Ecto neural progenitor cell (in vitro differentiated cells): Measurements from ENCODE around the gene CYP4F2.
"Not testable (repeated sequence)": the region's sequence is repeated elsewhere in the genome, so short reads cannot be mapped to it uniquely, and the experiment has no call there.

ENCODE experiments used
- DNase-seq: peaks from one replicate; pipeline ENCODE4 v3.0.0-alpha.2; 2018; ENCODE audit warnings: low spot score

Gene CYP4F2

GRCh38 chr19:15899561-15899960 lies 1.7 kb upstream of the CYP4F2 start:
- not testable (repeated sequence) for DNase-seq

GRCh38 chr19:15897026-15897737 lies 692 bp downstream of the CYP4F2 start:
- no peak for DNase-seq

GRCh38 chr19:15895876-15896430 lies 1.9 kb downstream of the CYP4F2 start:
- no peak for DNase-seq

- no peak for DNase-seq
These were observed 3.5 kb downstream of the CYP4F2 start for GRCh38 chr19:15894359-15894758.

GRCh38 chr19:15893477-15893876 lies 4.4 kb downstream of the CYP4F2 start:
- no peak for DNase-seq

GRCh38 chr19:15892012-15892411 lies 5.9 kb downstream of the CYP4F2 start:
- no peak for DNase-seq

GRCh38 chr19:15891434-15891833 lies 6.4 kb downstream of the CYP4F2 start:
- no peak for DNase-seq

GRCh38 chr19:15889339-15889738 lies 8.5 kb downstream of the CYP4F2 start:
- not testable (repeated sequence) for DNase-seq

- DNase-seq, result no peak
These were observed 12.0 kb downstream of the CYP4F2 start for GRCh38 chr19:15885919-15886318.

- no peak for DNase-seq
These were observed 12.7 kb downstream of the CYP4F2 start for GRCh38 chr19:15885167-15885566.

- DNase-seq, result not testable (repeated sequence)
These were observed 14.5 kb downstream of the CYP4F2 start for GRCh38 chr19:15883329-15883728.

GRCh38 chr19:15874821-15875474 lies 22.9 kb downstream of the CYP4F2 start:
- no peak for DNase-seq

- DNase-seq, result not testable (repeated sequence)
These were observed 24.1 kb downstream of the CYP4F2 start for GRCh38 chr19:15873771-15874170.

GRCh38 chr19:15871570-15871969 lies 26.3 kb downstream of the CYP4F2 start:
- no peak for DNase-seq

- no peak for DNase-seq
These were observed 28.0 kb downstream of the CYP4F2 start for GRCh38 chr19:15869873-15870272.

GRCh38 chr19:15869109-15869555 lies 28.7 kb downstream of the CYP4F2 start:
- DNase-seq, result no peak

- DNase-seq, result no peak
These were observed 31.2 kb downstream of the CYP4F2 start for GRCh38 chr19:15866636-15867035.

- no peak for DNase-seq
These were observed 33.0 kb downstream of the CYP4F2 start for GRCh38 chr19:15864824-15865223.

GRCh38 chr19:15863272-15863671 lies 34.6 kb downstream of the CYP4F2 start:
- DNase-seq, result no peak

GRCh38 chr19:15862444-15862843 lies 35.4 kb downstream of the CYP4F2 start:
- DNase-seq, result no peak

- no peak for DNase-seq
These were observed 37.4 kb downstream of the CYP4F2 start for GRCh38 chr19:15860522-15860921.

GRCh38 chr19:15859187-15859586 lies 38.7 kb downstream of the CYP4F2 start:
- DNase-seq, result no peak

- no peak for DNase-seq
These were observed 47.5 kb downstream of the CYP4F2 start for GRCh38 chr19:15850385-15850784.
